Measurements from ENCODE around the gene OR5K4.

Gene OR5K4

GRCh38 chr3:98360681-98361080, 7.0 kb downstream of the OR5K4 start:
- ChIA-PET POLR2A (no interaction called here), CTCF (interaction anchor here (0.8 kb wide), 1 partner anchor 175 kb away, joined by 9 read pairs; no protein-coding TSS in a partner anchor)

GRCh38 chr3:98361289-98361688, 7.6 kb downstream of the OR5K4 start:
- ChIA-PET POLR2A (no interaction called here), CTCF (interaction anchor here (0.8 kb wide), 1 partner anchor 176 kb away, joined by 9 read pairs; no protein-coding TSS in a partner anchor)
- no peak for DNase-seq (ENCODE audit: extremely low spot score)
- no peak for TF ChIP-seq NFRKB (IDR thresholded peaks at IDR 0.05)
- no peak for TF ChIP-seq ZNF384 (IDR thresholded peaks at IDR 0.05)
- TF ChIP-seq LEF1 (IDR thresholded peaks at IDR 0.05; ENCODE audit: borderline replicate concordance) = no peak
- no peak for TF ChIP-seq PKNOX1 (IDR thresholded peaks at IDR 0.05)
- no peak for TF ChIP-seq FOXA1 (IDR thresholded peaks at IDR 0.05)
- TF ChIP-seq SUZ12 (IDR thresholded peaks at IDR 0.05) = no peak
- no peak for TF ChIP-seq BHLHE40 (IDR thresholded peaks at IDR 0.05; ENCODE audit: borderline replicate concordance)
- TF ChIP-seq ARNT (IDR thresholded peaks at IDR 0.05) = no peak
- no peak for TF ChIP-seq SP1 (IDR thresholded peaks at IDR 0.05)
- no peak for TF ChIP-seq HDGF (IDR thresholded peaks at IDR 0.05; ENCODE audit: borderline replicate concordance)
- no peak for TF ChIP-seq TARDBP (IDR thresholded peaks at IDR 0.05)
- TF ChIP-seq ELF4 (IDR thresholded peaks at IDR 0.05) = no peak
- no peak for TF ChIP-seq L3MBTL2 (conservative IDR thresholded peaks at IDR 0.05)
- TF ChIP-seq CTBP1 (IDR thresholded peaks at IDR 0.05; ENCODE audit: borderline replicate concordance) = no peak
- TF ChIP-seq FOXM1 (IDR thresholded peaks at IDR 0.05; ENCODE audit: borderline replicate concordance) = no peak

More at GRCh38 chr3:98360681-98361080, 7.0 kb downstream of the OR5K4 start:
- TF ChIP-seq ARNT (IDR thresholded peaks at IDR 0.05) = no peak
- TF ChIP-seq PKNOX1 (IDR thresholded peaks at IDR 0.05) = no peak
- no peak for TF ChIP-seq FOXM1 (IDR thresholded peaks at IDR 0.05; ENCODE audit: borderline replicate concordance)
- no peak for TF ChIP-seq NFRKB (IDR thresholded peaks at IDR 0.05)
- no peak for DNase-seq (ENCODE audit: extremely low spot score)

- TF ChIP-seq FOXK2 (IDR thresholded peaks at IDR 0.05) = no peak
- TF ChIP-seq ELF4 (IDR thresholded peaks at IDR 0.05) = no peak
- no peak for TF ChIP-seq L3MBTL2 (conservative IDR thresholded peaks at IDR 0.05)
- no peak for TF ChIP-seq ZNF384 (IDR thresholded peaks at IDR 0.05)
- no peak for TF ChIP-seq HDGF (IDR thresholded peaks at IDR 0.05; ENCODE audit: borderline replicate concordance)
- no peak for TF ChIP-seq ARNT (IDR thresholded peaks at IDR 0.05)
- TF ChIP-seq LEF1 (IDR thresholded peaks at IDR 0.05; ENCODE audit: borderline replicate concordance) = no peak
- TF ChIP-seq TARDBP (IDR thresholded peaks at IDR 0.05) = no peak
- no peak for TF ChIP-seq SP1 (IDR thresholded peaks at IDR 0.05)
- TF ChIP-seq BHLHE40 (IDR thresholded peaks at IDR 0.05; ENCODE audit: borderline replicate concordance) = no peak
- no peak for TF ChIP-seq CTBP1 (IDR thresholded peaks at IDR 0.05; ENCODE audit: borderline replicate concordance)
- TF ChIP-seq NFRKB (IDR thresholded peaks at IDR 0.05) = no peak
- no peak for TF ChIP-seq FOXM1 (IDR thresholded peaks at IDR 0.05; ENCODE audit: borderline replicate concordance)
- no peak for TF ChIP-seq PKNOX1 (IDR thresholded peaks at IDR 0.05)
- TF ChIP-seq FOXA1 (IDR thresholded peaks at IDR 0.05) = no peak
- TF ChIP-seq SUZ12 (IDR thresholded peaks at IDR 0.05) = no peak
- no peak for DNase-seq (ENCODE audit: extremely low spot score)
- CTCF ChIA-PET = no interaction called here
- POLR2A ChIA-PET = no interaction called here
Observed at GRCh38 chr3:98367464-98368246, 14.0 kb downstream of the OR5K4 start.

- ChIA-PET CTCF (no interaction called here), POLR2A (no interaction called here)
- no peak for DNase-seq (ENCODE audit: extremely low spot score)
- TF ChIP-seq SUZ12 (IDR thresholded peaks at IDR 0.05) (no peak), ELF4 (IDR thresholded peaks at IDR 0.05) (no peak), PKNOX1 (IDR thresholded peaks at IDR 0.05) (no peak), L3MBTL2 (conservative IDR thresholded peaks at IDR 0.05) (no peak), ZNF384 (IDR thresholded peaks at IDR 0.05) (no peak), HDGF (IDR thresholded peaks at IDR 0.05; ENCODE audit: borderline replicate concordance) (no peak), FOXM1 (IDR thresholded peaks at IDR 0.05; ENCODE audit: borderline replicate concordance) (no peak)
Observed at GRCh38 chr3:98371186-98371585, 17.5 kb downstream of the OR5K4 start.

- DNase-seq (ENCODE audit: extremely low spot score) = no peak
- ChIA-PET CTCF (no interaction called here), POLR2A (no interaction called here)
- no peak for TF ChIP-seq FOXA1 (IDR thresholded peaks at IDR 0.05)
- no peak for TF ChIP-seq NFRKB (IDR thresholded peaks at IDR 0.05)
- TF ChIP-seq BHLHE40 (IDR thresholded peaks at IDR 0.05; ENCODE audit: borderline replicate concordance) = no peak
- TF ChIP-seq ARNT (IDR thresholded peaks at IDR 0.05) = no peak
- TF ChIP-seq ZNF384 (IDR thresholded peaks at IDR 0.05) = no peak
- no peak for TF ChIP-seq SP1 (IDR thresholded peaks at IDR 0.05)
- TF ChIP-seq SUZ12 (IDR thresholded peaks at IDR 0.05) = no peak
Observed at GRCh38 chr3:98371853-98372252, 18.2 kb downstream of the OR5K4 start.

GRCh38 chr3:98372445-98372844, 18.8 kb downstream of the OR5K4 start:
- TF ChIP-seq HDGF (IDR thresholded peaks at IDR 0.05; ENCODE audit: borderline replicate concordance) (no peak), FOXM1 (IDR thresholded peaks at IDR 0.05; ENCODE audit: borderline replicate concordance) (no peak), SUZ12 (IDR thresholded peaks at IDR 0.05) (no peak), FOXK2 (IDR thresholded peaks at IDR 0.05) (no peak), NFRKB (IDR thresholded peaks at IDR 0.05) (no peak), ELF4 (IDR thresholded peaks at IDR 0.05) (no peak)
- DNase-seq (ENCODE audit: extremely low spot score) = no peak
- POLR2A ChIA-PET = no interaction called here
- CTCF ChIA-PET = no interaction called here
